Chondrocyte (in vitro differentiated cells): ENCODE data around the gene IRX5. TPM values are rescaled to one million over a fixed set of nuclear protein-coding genes. Genes with fewer than 3 reads are reported as not detected.

ENCODE experiments used
- DNase-seq: peaks from one replicate; pipeline ENCODE4 v3.0.0; 2021; ENCODE audit warnings: mixed read lengths, low spot score
- H3K27ac Mint-ChIP-seq: one replicate; pipeline ENCODE4 v1.8.0; 2021; ENCODE audit warnings: mild to moderate bottlenecking, moderate library complexity, mixed read lengths; ENCODE audit not compliant: unreplicated experiment
- H3K27me3 Mint-ChIP-seq: 2 replicates; pipeline ENCODE4 v1.8.0; 2021; ENCODE audit warnings: low read depth, mixed read lengths
- H3K36me3 Mint-ChIP-seq: 2 replicates; pipeline ENCODE4 v1.8.0; 2021; ENCODE audit warnings: low read depth, mixed read lengths
- H3K4me1 Mint-ChIP-seq: 2 replicates; pipeline ENCODE4 v1.8.0; 2021; ENCODE audit warnings: low read depth, mild to moderate bottlenecking, mixed read lengths
- H3K4me3 Mint-ChIP-seq: one replicate; pipeline ENCODE4 v1.8.0; 2021; ENCODE audit warnings: mild to moderate bottlenecking, moderate library complexity, mixed read lengths; ENCODE audit not compliant: unreplicated experiment
- H3K9me3 Mint-ChIP-seq: 2 replicates; pipeline ENCODE4 v1.8.0; 2021; ENCODE audit warnings: low read depth, mixed read lengths
- total RNA-seq: library from RNA; stranded (reverse); gene quantifications from 3 replicates; pipeline ENCODE4 v1.2.1, GENCODE V29; 2021
- TF ChIP-seq, protein P1 (sequence below): fragments of 200-600 bp; sonication (generic); IDR thresholded peaks from 2 replicates; pipeline ENCODE4 v1.5.0; 2021; ENCODE audit warnings: antibody characterized with exemption, mild to moderate bottlenecking, moderate library complexity

The IRX5 gene
- total RNA-seq, 1 donor from 2014 or later: 1.0 TPM

DNA sequence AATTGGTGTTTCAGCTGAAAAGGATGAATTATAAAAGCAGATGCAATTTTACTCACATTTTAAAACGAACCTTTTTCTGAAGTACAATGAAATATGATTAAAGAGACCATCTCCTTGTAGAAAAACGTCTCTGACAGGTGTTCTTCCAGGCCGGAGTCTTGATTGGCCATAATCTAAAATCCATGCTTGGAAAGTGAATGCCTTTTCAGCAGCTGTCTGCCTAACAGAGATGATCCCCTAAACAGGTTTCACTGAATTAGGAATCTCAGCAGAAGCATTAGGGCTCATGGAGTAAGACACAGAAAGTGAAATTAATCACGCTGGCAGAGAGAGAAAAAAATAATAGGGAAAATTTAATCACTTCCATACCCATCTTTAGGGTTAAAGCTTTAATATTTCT is 39.3 kb upstream of the IRX5 start:
- H3K9me3 Mint-ChIP-seq: peaks cover 5% of the 10 kb centered on the region
- no peak for DNase-seq
- H3K36me3 Mint-ChIP-seq: no peaks in the 10 kb centered on the region
- no peak overlapping the region for H3K4me3 Mint-ChIP-seq
- TF ChIP-seq, protein P1, sequence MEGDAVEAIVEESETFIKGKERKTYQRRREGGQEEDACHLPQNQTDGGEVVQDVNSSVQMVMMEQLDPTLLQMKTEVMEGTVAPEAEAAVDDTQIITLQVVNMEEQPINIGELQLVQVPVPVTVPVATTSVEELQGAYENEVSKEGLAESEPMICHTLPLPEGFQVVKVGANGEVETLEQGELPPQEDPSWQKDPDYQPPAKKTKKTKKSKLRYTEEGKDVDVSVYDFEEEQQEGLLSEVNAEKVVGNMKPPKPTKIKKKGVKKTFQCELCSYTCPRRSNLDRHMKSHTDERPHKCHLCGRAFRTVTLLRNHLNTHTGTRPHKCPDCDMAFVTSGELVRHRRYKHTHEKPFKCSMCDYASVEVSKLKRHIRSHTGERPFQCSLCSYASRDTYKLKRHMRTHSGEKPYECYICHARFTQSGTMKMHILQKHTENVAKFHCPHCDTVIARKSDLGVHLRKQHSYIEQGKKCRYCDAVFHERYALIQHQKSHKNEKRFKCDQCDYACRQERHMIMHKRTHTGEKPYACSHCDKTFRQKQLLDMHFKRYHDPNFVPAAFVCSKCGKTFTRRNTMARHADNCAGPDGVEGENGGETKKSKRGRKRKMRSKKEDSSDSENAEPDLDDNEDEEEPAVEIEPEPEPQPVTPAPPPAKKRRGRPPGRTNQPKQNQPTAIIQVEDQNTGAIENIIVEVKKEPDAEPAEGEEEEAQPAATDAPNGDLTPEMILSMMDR: no peak
- no peak overlapping the region for H3K27ac Mint-ChIP-seq
- no peaks in the 10 kb centered on the region for H3K4me1 Mint-ChIP-seq
- no peaks in the 10 kb centered on the region for H3K27me3 Mint-ChIP-seq

DNA sequence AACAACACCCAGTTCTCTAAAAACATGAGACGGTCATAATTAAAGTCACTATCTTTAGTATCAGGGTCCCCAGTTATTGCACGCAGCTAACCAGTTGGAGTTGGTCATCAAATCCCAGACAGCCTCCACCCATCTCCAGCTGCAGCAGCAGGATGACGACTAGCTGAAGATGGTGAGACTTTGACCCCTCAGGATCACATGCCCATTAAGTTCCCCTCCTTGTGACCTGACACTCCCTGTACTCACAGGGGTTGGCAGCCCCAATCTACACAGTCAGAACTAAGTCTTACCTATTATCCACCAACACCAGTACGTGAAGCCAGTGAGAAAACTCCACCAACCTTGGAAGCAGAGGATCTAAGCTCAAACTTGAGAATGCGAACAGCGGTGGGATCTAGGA is 37.7 kb upstream of the IRX5 start:
- Mint-ChIP-seq H3K27ac (no peak overlapping the region), H3K4me1 (no peaks in the 10 kb centered on the region), H3K36me3 (no peaks in the 10 kb centered on the region), H3K9me3 (no peaks in the 10 kb centered on the region), H3K27me3 (no peaks in the 10 kb centered on the region), H3K4me3 (no peak overlapping the region)
- no peak for DNase-seq
- TF ChIP-seq, protein P1: no peak

DNA sequence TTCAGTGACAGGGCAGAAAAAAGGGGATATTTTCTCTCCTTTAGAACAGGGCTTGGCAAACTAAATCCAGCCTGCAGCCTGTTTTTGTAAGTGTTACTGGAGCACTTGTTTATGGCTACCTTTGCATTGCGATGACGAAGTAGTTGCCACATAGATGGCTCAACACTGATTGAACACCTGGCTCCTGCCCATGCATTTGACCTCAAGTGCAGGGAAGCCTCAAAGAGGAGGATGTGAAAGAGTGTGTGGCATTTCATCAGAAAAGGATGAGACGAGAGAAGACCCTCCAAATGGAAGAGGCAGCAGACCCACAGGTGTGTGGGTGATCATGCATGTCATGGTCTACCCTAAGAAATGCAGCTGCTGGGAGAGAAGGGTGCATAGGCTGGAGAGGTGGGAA is 32.7 kb upstream of the IRX5 start:
- no peak overlapping the region for H3K27ac Mint-ChIP-seq
- H3K36me3 Mint-ChIP-seq: peaks cover 2% of the 10 kb centered on the region
- peaks cover 6% of the 10 kb centered on the region for H3K9me3 Mint-ChIP-seq
- TF ChIP-seq, protein P1: no peak
- no peaks in the 10 kb centered on the region for H3K27me3 Mint-ChIP-seq
- H3K4me3 Mint-ChIP-seq: no peak overlapping the region
- H3K4me1 Mint-ChIP-seq: no peaks in the 10 kb centered on the region
- DNase-seq: no peak

DNA sequence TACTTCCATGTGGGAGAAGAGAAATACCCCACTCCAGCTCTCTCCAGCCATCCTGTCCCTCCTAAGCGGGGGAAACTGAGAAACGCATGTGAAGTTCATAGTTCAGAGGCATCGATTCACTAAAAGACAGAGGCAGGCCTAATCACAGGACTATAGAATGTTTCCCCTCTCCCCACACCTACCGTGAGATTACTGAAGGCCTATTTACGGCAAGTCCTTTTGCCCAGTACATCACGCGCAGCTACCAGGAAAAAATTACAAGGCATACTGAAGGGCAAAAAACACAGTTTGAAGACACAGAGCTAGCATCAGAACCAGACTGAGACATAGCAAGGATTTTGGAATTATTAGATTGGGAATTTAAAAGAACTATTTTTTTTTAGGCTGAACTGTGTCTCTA is 29.1 kb upstream of the IRX5 start:
- Mint-ChIP-seq H3K36me3 (peaks cover 4% of the 10 kb centered on the region), H3K9me3 (peaks cover 19% of the 10 kb centered on the region), H3K27me3 (no peaks in the 10 kb centered on the region), H3K27ac (no peak overlapping the region), H3K4me1 (no peaks in the 10 kb centered on the region), H3K4me3 (no peak overlapping the region)
- TF ChIP-seq, protein P1: no peak
- DNase-seq: no peak

DNA sequence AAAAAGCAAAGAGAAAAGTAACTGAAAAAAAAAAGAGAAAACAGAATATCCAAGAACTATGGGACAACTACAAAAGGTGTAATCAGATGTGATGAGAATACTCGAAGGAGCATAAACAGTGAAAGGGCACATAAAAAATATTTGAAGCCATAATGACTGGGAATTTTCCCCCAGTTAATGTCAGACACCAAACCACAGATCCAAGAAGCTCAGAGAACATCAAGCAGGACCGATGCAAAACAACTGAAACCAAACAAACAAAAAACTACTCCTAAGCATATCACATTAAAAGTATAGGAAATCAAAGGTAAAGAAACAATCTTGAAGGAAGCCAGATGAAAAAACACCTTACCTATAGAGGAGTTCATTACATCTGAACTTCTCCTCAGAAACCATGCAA is 27.6 kb upstream of the IRX5 start:
- Mint-ChIP-seq H3K4me1 (no peaks in the 10 kb centered on the region), H3K36me3 (peaks cover 4% of the 10 kb centered on the region), H3K9me3 (peaks cover 19% of the 10 kb centered on the region), H3K27ac (no peak overlapping the region), H3K4me3 (no peak overlapping the region), H3K27me3 (no peaks in the 10 kb centered on the region)
- TF ChIP-seq, protein P1: no peak
- DNase-seq: no peak
